Aorta (tissue), 5 donors: ENCODE data around the gene RB1. TPM values are rescaled to one million over a fixed set of nuclear protein-coding genes. Genes with fewer than 3 reads are reported as not detected.

ENCODE experiments used
- ATAC-seq: fragments of 200-7000 bp; cut with Tn5 transposase; one replicate; pipeline ENCODE4 v1.9.1; 2022; ENCODE audit warnings: moderate library complexity; ENCODE audit not compliant: low FRiP score
- DNase-seq, 2 donors: peaks; one replicate each; pipeline ENCODE4 v3.0.0-alpha.2; 2020
- H3K27ac ChIP-seq, 2 donors: one replicate each; pipeline ENCODE4 v1.5.1; 2013; ENCODE audit warnings: low read length in 2 of 2, mild to moderate bottlenecking in 2 of 2, moderate library complexity in 2 of 2, control low read depth in 1 of 2, inconsistent platforms in 1 of 2, low read depth in 1 of 2
- H3K27me3 ChIP-seq, 2 donors: one replicate each; pipeline ENCODE4 v1.6.1; 2013; ENCODE audit warnings: control low read depth in 1 of 2, low read length in 1 of 2, mild to moderate bottlenecking in 1 of 2, moderate library complexity in 1 of 2; ENCODE audit not compliant: insufficient read depth in 2 of 2, control insufficient read depth in 1 of 2
- H3K36me3 ChIP-seq, 2 donors: one replicate each; pipeline ENCODE4 v1.6.1; 2013; ENCODE audit warnings: control low read depth in 1 of 2, low read length in 1 of 2, mild to moderate bottlenecking in 1 of 2; ENCODE audit not compliant: insufficient read depth in 2 of 2, control insufficient read depth in 1 of 2
- H3K4me1 ChIP-seq, 2 donors: one replicate each; pipeline ENCODE4 v1.6.1; 2013; ENCODE audit warnings: low read length in 2 of 2, control low read depth in 1 of 2, mild to moderate bottlenecking in 1 of 2, moderate library complexity in 1 of 2; ENCODE audit not compliant: insufficient read depth in 2 of 2, control insufficient read depth in 1 of 2
- H3K4me3 ChIP-seq, 2 donors: one replicate each; pipeline ENCODE4 v1.5.1; 2013; ENCODE audit warnings: low read length in 2 of 2, control low read depth in 1 of 2, mild to moderate bottlenecking in 1 of 2
- H3K9me3 ChIP-seq: one replicate; pipeline ENCODE4 v1.6.1; 2013; ENCODE audit warnings: mild to moderate bottlenecking, low read length; ENCODE audit not compliant: control insufficient read depth
- WGBS, 2 donors: extraction: QIAGEN DNeasy Blood & Tissue Kit; methylation state at CpG; one replicate each; pipeline ENCODE4 v1.1.7; 2013; 5-methylcytosine and 5-hydroxymethylcytosine counted together
- intact Hi-C, 2 donors: fragments of 100-400 bp; cut with DNase I; formaldehyde crosslinking; loops; one replicate each; pipeline versions ENCODE4 v1.14.2 to v1.15.0; 2022
- polyA plus RNA-seq, 2 donors: library from polyadenylated mRNA; stranded (reverse); fragments of 200-250 nt; gene quantifications; one replicate each; pipeline ENCODE4 v1.2.3, GENCODE V29; 2013
- total RNA-seq, 2 donors: library from RNA; stranded (reverse); fragmentation: NEBNext Ultra II Directional; extraction: Animal tissue kit (Norgen Biotek cat#: 25700); gene quantifications; one replicate each; pipeline ENCODE4 v1.2.1, GENCODE V29; 2021
- donor health status: healthy with polysubstance abuse.
- donor health status: Bipolar disorder and iron deficiency.
- donor health status: DM: no; HTN: no; CAD: no.
- donor health status: DM: no; HTN: no; CAD: no.
- donor health status: DM: yes; HTN: yes; CAD: no.

Gene RB1
- total and polyA plus RNA-seq, 4 donors, result 14.7 to 45.8 (median 38.5) TPM

DNA sequence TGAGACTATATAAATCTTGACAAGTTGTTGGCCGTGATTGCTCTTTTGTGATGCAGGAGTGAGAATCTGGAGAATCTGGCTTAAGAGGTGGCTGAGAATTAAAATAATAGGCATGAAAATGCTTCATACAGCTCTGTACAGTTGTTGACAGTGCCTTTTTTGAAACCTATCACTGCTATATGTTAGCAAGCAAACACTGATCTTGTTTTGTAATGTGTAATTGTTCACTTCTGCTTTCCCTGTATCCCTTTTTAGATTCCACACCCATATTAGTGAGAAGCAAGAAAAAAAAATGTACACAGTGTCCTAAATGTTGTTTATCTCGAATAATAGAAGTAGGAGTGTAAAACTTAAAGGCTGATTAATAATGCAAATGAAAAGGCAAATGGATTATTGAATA lies 39.5 kb upstream of the RB1 start:
- Histone ChIP-seq H3K4me1 (no peaks in the 10 kb centered on the region), H3K27ac (no peak overlapping the region), H3K9me3 (no peaks in the 10 kb centered on the region), H3K27me3 (no peaks in the 10 kb centered on the region), H3K4me3 (no peak overlapping the region), H3K36me3 (peaks cover 2 to 3% of the 10 kb centered on the region in 2 donors)
- ATAC-seq, result no peak
- no peak for DNase-seq
- WGBS, 2 donors, result 94 to 96% methylated on average over 2 of the region's 2 CpGs
- intact Hi-C loops, result no loop called here

DNA sequence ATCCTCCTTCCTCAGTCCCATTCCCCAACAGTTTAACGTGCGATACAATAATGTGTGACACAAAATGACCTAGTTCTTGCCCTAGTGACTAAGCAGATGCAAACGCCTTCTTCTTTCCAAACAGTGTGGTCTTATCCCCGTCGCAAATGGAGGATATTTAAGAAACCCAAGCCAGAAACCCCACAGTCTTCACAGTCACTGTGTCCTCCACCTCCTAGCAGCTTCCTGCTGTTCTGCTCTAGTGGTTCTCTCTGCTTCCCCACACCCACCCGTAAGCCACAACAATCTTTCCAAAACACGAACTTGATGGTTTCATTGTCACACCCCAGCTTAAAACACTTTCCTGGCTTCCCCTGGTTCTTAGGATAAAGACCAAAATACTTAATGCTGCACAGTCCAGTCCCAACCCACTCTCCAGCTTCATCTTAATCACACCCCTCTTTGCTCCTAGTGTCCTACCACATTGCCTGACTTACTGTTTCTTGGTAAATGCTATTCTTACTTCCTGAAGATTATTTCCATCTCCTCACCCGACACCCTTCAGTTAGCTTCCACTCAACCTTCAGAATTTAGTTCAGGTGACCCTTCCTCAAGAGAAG lies 38.2 kb upstream of the RB1 start:
- H3K27me3 ChIP-seq, result no peaks in the 10 kb centered on the region
- DNase-seq, result no peak
- no peak overlapping the region for H3K4me3 ChIP-seq
- H3K27ac ChIP-seq, result no peak overlapping the region
- intact Hi-C loops, result no loop called here
- peaks cover 2 to 3% of the 10 kb centered on the region in 2 donors for H3K36me3 ChIP-seq
- WGBS, 2 donors, result 90% methylated on average over 8 of the region's 8 CpGs
- H3K9me3 ChIP-seq, result no peaks in the 10 kb centered on the region
- H3K4me1 ChIP-seq, result no peaks in the 10 kb centered on the region
- ATAC-seq, result no peak

DNA sequence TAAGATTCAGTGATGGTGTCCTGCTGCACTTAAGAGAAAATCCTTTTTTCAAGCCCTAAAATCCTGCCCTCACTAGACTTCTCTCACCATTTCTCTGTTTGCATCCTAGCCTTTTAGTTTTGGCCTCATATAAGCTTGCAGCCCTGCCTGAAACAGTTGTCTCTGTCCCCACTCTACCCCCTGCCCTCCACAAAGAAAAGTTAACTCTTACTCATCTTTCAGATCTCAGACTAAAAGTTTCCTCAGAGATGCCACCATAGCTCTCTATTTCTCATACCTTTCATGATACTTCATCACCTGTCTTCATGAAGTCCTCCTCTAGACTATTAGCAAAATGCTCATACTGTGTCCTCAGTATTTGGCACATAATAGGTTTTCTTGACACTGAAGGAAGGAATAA lies 37.4 kb upstream of the RB1 start:
- DNase-seq (no peak), ATAC-seq (no peak)
- no peak overlapping the region for H3K4me3 ChIP-seq
- H3K27me3 ChIP-seq, result no peaks in the 10 kb centered on the region
- intact Hi-C loops, result no loop called here
- no peaks in the 10 kb centered on the region for H3K9me3 ChIP-seq
- no peaks in the 10 kb centered on the region for H3K4me1 ChIP-seq
- peaks cover 2 to 3% of the 10 kb centered on the region in 2 donors for H3K36me3 ChIP-seq
- H3K27ac ChIP-seq, result no peak overlapping the region

DNA sequence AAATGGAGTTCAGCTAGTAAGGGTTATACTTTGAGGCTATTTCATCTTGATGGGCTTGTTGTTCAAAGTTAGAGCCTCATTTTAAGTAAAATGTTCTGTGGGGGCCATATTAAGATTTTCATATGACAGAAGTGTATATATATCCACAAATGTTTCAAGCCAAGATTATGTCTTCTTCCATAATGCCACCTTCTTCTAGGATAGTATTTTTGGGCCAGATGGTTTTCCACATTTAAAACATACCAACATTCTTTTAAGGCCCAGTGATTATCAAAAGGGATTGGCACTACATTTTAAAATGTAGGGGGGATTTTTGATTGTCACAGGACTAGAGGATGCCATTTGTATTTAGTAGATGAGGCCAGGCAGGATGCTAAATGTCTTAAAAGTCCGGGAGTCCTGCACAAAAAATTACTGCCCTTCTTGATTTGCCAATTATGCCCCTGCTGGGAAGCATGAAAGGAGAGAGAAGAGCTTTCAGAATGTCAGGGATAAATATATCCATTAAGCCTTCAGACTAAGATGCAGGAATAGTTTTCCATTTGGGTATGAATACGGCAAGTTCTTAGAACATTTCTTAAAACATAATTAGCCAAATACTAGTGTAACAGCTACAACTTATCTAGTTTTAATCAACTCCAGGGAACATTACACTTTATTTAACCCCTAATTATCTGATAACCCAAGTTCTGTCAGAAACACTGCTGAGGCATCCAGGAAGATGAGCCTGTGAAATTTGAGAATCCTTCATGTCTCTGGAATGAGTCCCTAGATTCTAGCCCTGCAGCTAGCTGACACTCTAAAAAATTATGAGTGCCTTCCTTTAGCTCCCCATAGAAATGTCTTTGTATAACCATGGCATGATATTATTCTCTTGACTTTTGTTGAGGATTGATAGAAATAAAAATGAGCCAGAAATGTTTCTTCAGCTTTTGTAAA lies 36.6 kb upstream of the RB1 start:
- intact Hi-C loops, result no loop called here
- no peaks in the 10 kb centered on the region for H3K9me3 ChIP-seq
- no peaks in the 10 kb centered on the region for H3K4me1 ChIP-seq
- H3K36me3 ChIP-seq, result peaks cover 2 to 3% of the 10 kb centered on the region in 2 donors
- 86 to 87% methylated on average over 2 of the region's 2 CpGs for WGBS, 2 donors
- no peak overlapping the region for H3K27ac ChIP-seq
- ATAC-seq (no peak), DNase-seq (no peak)
- H3K4me3 ChIP-seq, result no peak overlapping the region
- no peaks in the 10 kb centered on the region for H3K27me3 ChIP-seq

DNA sequence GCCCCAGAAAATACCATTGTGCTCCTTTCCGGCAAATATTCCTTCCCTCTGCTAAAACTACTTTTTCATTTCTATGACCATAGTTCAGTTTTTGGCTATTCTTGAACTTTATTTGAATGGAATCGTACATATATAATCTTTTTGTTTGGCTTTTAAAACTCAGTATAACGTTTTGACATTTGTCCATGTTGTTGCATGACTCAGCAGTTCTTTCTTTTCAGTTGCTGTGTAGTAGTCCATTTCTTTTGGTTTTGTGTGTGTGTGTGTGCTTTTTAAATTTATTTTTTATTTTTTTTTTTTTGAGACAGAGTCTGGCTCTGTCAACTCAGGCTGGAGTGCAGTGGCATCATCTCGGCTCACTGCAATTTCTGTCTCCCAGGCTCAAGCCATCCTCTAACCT lies 35.5 kb upstream of the RB1 start:
- ATAC-seq (no peak), DNase-seq (no peak)
- no peaks in the 10 kb centered on the region for H3K4me1 ChIP-seq
- no peaks in the 10 kb centered on the region for H3K9me3 ChIP-seq
- intact Hi-C loops, result no loop called here
- WGBS, 2 donors, result 79 to 88% methylated on average over 4 of the region's 4 CpGs
- H3K36me3 ChIP-seq, result peaks cover 0 to 2% of the 10 kb centered on the region in 2 donors
- no peak overlapping the region for H3K4me3 ChIP-seq
- H3K27me3 ChIP-seq, result no peaks in the 10 kb centered on the region
- H3K27ac ChIP-seq, result no peak overlapping the region

DNA sequence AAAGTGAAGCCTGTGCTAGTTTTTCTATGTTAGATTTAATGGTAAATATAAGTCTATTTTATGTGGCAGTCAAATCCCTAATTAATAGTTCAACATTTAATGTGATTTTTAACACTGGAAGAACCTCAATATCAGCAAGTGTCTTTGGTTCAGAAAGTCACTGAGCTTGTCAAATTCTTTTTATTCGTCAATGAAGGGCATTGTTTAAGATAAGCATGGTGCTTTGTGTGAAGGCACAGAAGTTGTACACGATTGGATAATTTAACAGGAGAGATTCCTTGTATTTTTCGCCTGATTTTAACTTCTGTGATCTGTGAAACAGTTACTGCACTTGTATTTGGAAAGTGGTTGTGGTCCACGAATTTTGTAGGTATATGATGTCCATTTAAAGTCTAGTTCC lies 30.2 kb upstream of the RB1 start:
- 92 to 93% methylated on average over 4 of the region's 4 CpGs for WGBS, 2 donors
- intact Hi-C loops, result no loop called here

DNA sequence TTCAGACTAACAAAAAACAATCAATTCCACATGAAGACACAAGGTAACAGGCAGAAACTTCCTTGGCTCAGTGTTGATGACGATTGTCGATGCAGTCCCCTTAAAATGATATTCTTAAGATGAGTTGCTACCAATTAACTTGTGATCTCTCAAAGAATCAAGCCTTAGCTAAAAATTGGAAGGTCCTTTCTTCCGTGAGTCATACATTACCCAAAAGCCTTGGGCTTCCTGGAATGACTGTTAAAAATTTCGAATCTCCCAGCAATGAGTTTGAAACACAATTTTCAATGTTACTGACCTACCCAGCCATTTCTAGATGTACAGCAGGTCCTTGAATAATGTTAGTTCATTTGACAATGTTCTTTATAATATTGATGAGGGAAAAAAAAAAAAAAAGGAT lies 28.0 kb upstream of the RB1 start:
- no peak overlapping the region for H3K27ac ChIP-seq
- intact Hi-C loops, result no loop called here
- DNase-seq (no peak), ATAC-seq (no peak)
- WGBS, 2 donors, result 84 to 87% methylated on average over 4 of the region's 4 CpGs
- no peak overlapping the region for H3K4me3 ChIP-seq
- H3K4me1 ChIP-seq, result no peaks in the 10 kb centered on the region
- peaks cover 0 to 2% of the 10 kb centered on the region in 2 donors for H3K36me3 ChIP-seq
- H3K27me3 ChIP-seq, result no peaks in the 10 kb centered on the region
- no peaks in the 10 kb centered on the region for H3K9me3 ChIP-seq

More for the DNA sequence above, 30.2 kb upstream of the RB1 start:
- no peak overlapping the region for H3K27ac ChIP-seq
- no peaks in the 10 kb centered on the region for H3K27me3 ChIP-seq
- H3K4me3 ChIP-seq, result no peak overlapping the region
- no peaks in the 10 kb centered on the region for H3K4me1 ChIP-seq
- ATAC-seq (no peak), DNase-seq (no peak)
- H3K9me3 ChIP-seq, result no peaks in the 10 kb centered on the region
- H3K36me3 ChIP-seq, result peaks cover 0 to 2% of the 10 kb centered on the region in 2 donors

DNA sequence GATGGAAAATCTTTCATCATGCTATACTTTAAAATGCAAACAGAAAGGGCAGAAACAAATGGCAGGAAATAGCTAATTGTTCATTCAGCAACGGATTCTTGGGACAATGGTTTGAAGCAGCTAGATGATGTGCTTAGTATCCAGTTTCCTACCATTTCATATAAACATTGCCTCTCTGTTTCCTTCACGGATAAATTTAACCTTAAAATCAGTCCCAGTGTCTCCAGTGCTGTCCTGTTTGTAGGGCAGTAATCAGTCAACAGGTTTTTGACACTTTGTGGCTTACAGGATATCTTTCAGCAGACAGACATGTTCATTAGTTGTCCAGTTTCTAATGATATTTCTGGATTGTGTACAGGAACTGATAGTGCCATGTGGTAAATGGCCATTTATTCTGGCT lies 24.7 kb upstream of the RB1 start:
- DNase-seq, result no peak
- Histone ChIP-seq H3K36me3 (peaks cover 0 to 2% of the 10 kb centered on the region in 2 donors), H3K4me1 (no peaks in the 10 kb centered on the region), H3K9me3 (no peaks in the 10 kb centered on the region), H3K27me3 (no peaks in the 10 kb centered on the region), H3K27ac (no peak overlapping the region), H3K4me3 (no peak overlapping the region)
- intact Hi-C loops, result no loop called here
- whole genome bisulfite sequencing, 2 donors, result 19 to 22% methylated on average over 2 of the region's 2 CpGs
- no peak for ATAC-seq

DNA sequence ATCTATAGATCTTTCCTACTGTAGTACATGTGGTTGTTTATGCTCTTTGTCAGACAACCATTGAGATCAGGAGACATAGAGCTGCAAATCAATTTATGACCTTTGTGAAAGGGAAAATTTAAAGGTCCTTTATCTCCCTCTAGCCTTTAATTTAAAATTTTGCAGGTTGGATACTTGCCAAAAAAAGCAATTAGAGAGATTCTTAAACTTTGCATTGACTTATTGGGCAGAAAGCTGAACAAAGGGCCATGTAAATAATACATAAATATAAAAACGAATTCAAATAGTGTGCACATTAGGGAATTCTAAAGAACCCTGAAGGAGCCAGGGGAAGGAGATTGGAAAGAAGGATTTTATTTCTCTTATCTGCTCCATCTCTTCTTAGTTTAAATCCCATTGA lies 22.0 kb upstream of the RB1 start:
- Histone ChIP-seq H3K9me3 (no peaks in the 10 kb centered on the region), H3K4me3 (no peak overlapping the region), H3K27ac (no peak overlapping the region), H3K36me3 (no peaks in the 10 kb centered on the region), H3K27me3 (no peaks in the 10 kb centered on the region), H3K4me1 (no peaks in the 10 kb centered on the region)
- DNase-seq (no peak), ATAC-seq (no peak)
- intact Hi-C loops, result no loop called here
- WGBS, 2 donors, result 65 to 70% methylated on average over 1 of the region's 1 CpG
